Endometrial microvascular endothelial cells (primary cell): Measurements from ENCODE around the gene HPD. TPM values are rescaled to one million over a fixed set of nuclear protein-coding genes. Genes with fewer than 3 reads are reported as not detected.
"Not testable (repeated sequence)": the region's sequence is repeated elsewhere in the genome, so short reads cannot be mapped to it uniquely, and the experiment has no call there.

Source experiments
- in situ Hi-C: cut with HindIII; loops from 2 replicates; pipeline ENCODE4 v1.10.0; 2017; ENCODE audit warnings: low sequenced_read_pairs, low pct_unique_long_range_greater_than_20kb; ENCODE audit errors: inconsistent ontology term
- total RNA-seq: library from RNA; depleted of rRNA; stranded (reverse); fragments of >200 nt; gene quantifications from one replicate; pipeline ENCODE4 v1.2.3, GENCODE V29; 2015; ENCODE audit errors: inconsistent ontology term

HPD gene
- total RNA-seq, 1 donor from 2014 or later: not detected

DNA sequence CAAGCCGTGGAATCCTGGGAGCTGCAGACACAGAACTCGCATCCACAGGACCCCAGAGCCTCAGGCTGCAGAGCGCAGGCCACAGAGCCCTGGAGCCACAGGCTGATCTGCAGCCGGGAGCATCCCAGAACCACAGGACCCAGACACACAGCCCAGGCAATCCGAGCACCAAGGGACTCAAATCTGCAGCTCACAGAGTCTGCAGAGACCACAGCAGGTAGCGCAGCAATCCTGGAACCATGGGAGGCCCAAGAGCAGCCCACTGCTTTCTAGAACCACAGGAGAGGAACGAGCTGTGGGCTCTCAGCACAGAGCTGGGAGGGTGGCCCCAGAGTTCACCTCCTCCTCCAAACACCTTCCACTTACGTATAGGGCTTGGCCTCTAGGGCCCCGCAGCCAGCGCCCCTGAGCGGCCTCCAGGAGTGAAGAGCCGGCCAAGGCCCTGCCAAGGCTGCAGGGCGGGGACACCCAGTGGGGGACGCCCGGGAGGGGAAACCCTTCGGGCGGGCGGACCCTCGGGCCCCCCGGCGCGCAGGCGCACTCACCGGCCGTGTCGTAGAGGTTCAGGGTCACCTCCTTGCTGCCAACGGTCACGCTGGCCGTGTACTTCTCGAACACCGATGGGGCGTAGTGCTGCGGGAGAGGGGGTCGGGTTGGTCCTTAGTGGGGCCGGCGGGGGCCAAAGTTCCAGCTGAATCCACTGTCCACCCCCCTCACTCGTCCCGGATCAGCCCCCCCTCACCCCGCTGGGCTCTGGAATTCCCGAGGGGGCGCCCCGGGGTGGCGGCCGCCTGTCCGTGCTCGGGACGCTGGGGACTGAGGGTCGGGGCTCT lies 65.8 kb downstream of the HPD start:
- in situ Hi-C loops: no loop called here

DNA sequence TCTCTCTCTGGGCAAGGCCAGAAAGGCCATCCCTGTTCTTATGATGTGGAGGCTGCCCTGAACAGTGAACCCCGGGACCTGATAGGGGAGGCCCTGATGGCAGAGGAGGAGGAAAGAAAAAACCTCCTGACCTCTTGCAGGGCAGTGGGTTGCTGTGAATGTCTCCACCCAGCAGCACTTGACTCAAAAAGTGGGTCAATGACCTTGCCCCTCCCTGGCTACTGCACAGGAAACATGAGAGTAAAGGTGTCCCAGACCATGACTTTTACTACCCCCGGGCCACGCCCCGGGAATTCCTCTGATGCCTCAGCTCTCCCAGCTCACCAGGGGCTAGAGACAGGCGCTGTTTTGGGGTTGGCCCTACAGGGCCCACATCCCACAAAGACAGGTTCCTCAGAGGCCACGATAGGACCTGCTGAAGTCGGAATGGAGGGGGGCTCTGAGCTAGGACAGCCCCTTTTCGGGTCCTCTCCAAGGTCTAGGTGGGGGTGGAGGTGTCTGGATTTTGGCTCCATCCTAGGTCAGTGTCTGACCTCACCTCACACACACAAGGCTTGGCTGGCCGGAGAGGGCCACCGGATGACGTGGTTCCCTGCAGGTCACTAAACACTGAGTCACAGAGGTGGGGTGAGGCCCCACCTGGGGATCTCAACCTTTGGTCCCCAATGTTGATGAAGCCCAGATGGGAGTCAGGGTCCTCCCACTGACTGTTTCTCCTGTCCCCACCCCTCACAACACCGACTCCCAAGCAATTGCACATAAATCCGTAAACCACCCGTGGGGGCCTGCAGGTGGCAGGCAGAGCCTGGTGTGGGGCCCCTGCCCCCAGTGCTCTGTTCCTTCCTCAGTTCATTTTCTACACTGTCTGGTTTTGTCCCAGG lies 66.7 kb downstream of the HPD start:
- in situ Hi-C loops: no loop called here

DNA sequence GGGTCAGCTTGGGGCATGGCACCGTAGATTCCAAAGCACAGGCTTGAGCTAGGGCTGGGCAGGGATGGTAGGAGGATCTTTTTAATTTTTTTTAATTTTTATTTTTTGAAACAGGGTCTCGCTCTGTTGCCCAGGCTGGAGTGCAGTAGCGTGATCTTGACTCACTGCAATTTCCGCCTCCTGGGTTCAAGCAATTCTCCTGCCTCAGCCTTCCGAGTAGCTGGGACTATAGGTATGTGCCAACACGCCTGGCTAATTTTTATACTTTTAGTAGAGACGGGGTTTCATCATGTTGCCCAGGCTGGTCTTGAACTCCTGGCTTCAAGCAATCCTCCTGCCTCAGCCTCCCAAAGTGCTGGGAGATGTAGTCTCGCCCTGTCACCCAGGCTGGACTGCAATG lies 67.9 kb downstream of the HPD start:
- in situ Hi-C loops: not testable (repeated sequence)

DNA sequence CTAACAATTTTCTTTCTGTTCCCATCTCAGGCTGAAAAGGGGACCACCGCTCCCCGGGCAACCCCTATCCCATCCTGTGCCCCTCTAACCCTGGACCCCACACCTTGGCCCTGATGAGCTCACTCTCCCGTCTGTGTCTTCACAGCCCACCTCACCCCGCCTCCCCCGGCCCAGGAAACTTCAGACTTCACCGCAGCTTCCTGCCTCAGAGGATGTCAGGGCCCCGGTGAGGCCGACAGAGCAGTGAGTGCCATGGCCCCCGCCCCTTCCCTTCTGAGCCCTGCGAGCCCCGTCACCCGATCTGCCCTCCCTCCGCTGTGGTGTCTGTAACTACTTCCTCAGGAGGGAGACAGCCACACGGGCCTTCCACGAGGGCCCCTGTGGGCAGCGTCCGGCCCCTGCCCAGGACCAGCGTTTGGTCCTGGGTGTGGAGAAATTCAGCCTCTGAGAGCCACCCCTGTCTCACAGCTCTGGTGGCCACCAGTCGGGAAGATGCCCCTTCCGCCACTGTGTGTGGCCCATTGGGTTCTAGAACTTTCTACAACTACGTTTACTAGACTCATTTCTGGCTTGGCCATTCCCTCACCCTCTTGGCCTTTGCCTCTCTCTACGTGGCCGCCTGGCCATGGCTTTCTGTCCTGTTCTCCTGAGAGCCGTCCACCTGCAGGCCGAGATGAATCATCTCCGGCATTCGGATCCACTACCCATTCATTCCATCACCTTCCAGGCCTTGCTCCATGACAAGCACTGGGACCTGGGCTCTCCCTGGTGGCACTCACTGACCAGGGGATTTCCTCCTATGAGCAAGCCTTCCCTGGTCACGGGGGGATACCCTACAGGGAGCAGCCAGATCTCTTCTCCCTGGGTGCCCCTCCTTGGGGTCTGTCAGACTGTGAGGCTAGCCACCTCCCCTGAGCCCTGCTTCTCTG lies 68.6 kb downstream of the HPD start:
- in situ Hi-C loops: no loop called here

Other genes starting within 250 kb of the HPD start
- gene ORAI1, start 232.3 kb downstream of the HPD start, total RNA-seq: 46.9 TPM
- 0.19 TPM for gene MORN3, start 189.2 kb downstream of the HPD start, total RNA-seq
- gene TMEM120B, start 146.1 kb downstream of the HPD start, total RNA-seq: 9.8 TPM
- 14.6 TPM for gene RHOF, start 65.2 kb downstream of the HPD start, total RNA-seq
- 5.8 TPM for gene SETD1B, start 54.9 kb downstream of the HPD start, total RNA-seq
- gene PSMD9, start 29.9 kb upstream of the HPD start, total RNA-seq: 120 TPM
- gene CFAP251, start 59.7 kb upstream of the HPD start, total RNA-seq: 0.37 TPM
- 2.7 TPM for gene BCL7A, start 163.0 kb upstream of the HPD start, total RNA-seq
- gene MLXIP, start 219.9 kb upstream of the HPD start, total RNA-seq: 13.6 TPM